ENCODE data around the gene SYNGAP1. TPM values are rescaled to one million over a fixed set of nuclear protein-coding genes. Genes with fewer than 3 reads are reported as not detected.

The SYNGAP1 gene
- total RNA-seq, 1 donor from 2014 or later = 48.6 TPM

DNA sequence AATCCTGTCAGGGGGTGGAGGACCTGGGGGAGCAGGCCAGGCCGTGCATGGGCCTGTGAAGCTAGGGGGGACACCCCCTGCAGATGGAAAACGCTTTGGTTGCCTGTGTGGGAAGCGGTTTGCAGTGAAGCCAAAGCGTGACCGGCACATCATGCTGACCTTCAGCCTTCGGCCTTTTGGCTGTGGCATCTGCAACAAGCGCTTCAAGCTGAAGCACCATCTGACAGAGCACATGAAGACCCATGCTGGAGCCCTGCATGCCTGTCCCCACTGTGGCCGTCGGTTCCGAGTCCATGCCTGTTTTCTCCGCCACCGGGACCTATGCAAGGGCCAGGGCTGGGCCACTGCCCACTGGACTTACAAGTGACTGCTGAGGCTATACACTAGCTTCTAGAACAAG is 36.3 kb downstream of the SYNGAP1 start:
- H3K4me1 Mint-ChIP-seq (ENCODE audit: unreplicated experiment) = peaks cover 21% of the 10 kb centered on the region
- H3K36me3 Mint-ChIP-seq (ENCODE audit: low read depth, unreplicated experiment) = peaks cover 7% of the 10 kb centered on the region
- H3K4me3 Mint-ChIP-seq (ENCODE audit: unreplicated experiment) = peak overlapping the region; percentile 91
- H3K27me3 Mint-ChIP-seq (ENCODE audit: unreplicated experiment) = peaks cover 10% of the 10 kb centered on the region
- no peak for TF ChIP-seq CTCF (IDR thresholded peaks at IDR 0.05; ENCODE audit: unreplicated experiment)
- no peaks in the 10 kb centered on the region for H3K9me3 Mint-ChIP-seq (ENCODE audit: unreplicated experiment)
- no peak for DNase-seq (ENCODE audit: low spot score)
- H3K27ac Mint-ChIP-seq (ENCODE audit: unreplicated experiment) = no peak overlapping the region

- Mint-ChIP-seq H3K4me1 (ENCODE audit: unreplicated experiment) (peaks cover 15% of the 10 kb centered on the region), H3K27ac (ENCODE audit: unreplicated experiment) (no peak overlapping the region), H3K36me3 (ENCODE audit: low read depth, unreplicated experiment) (peaks cover 7% of the 10 kb centered on the region), H3K4me3 (ENCODE audit: unreplicated experiment) (no peak overlapping the region), H3K27me3 (ENCODE audit: unreplicated experiment) (peaks cover 9% of the 10 kb centered on the region), H3K9me3 (ENCODE audit: unreplicated experiment) (no peaks in the 10 kb centered on the region)
- no peak for TF ChIP-seq CTCF (IDR thresholded peaks at IDR 0.05; ENCODE audit: unreplicated experiment)
- no peak for DNase-seq (ENCODE audit: low spot score)
Observed at GRCh38 chr6:33458676-33459075, 38.8 kb downstream of the SYNGAP1 start.

GRCh38 chr6:33459226-33459625 is 39.4 kb downstream of the SYNGAP1 start:
- Mint-ChIP-seq H3K4me3 (ENCODE audit: unreplicated experiment) (no peak overlapping the region), H3K4me1 (ENCODE audit: unreplicated experiment) (peaks cover 11% of the 10 kb centered on the region)

GRCh38 chr6:33466075-33466735 is 46.3 kb downstream of the SYNGAP1 start:
- no peak overlapping the region for H3K4me3 Mint-ChIP-seq (ENCODE audit: unreplicated experiment)
- no peaks in the 10 kb centered on the region for H3K9me3 Mint-ChIP-seq (ENCODE audit: unreplicated experiment)
- H3K27ac Mint-ChIP-seq (ENCODE audit: unreplicated experiment) = no peak overlapping the region
- H3K27me3 Mint-ChIP-seq (ENCODE audit: unreplicated experiment) = peaks cover 1% of the 10 kb centered on the region
- TF ChIP-seq CTCF (IDR thresholded peaks at IDR 0.05; ENCODE audit: unreplicated experiment) = no peak
- DNase-seq (ENCODE audit: low spot score) = no peak
- H3K36me3 Mint-ChIP-seq (ENCODE audit: low read depth, unreplicated experiment) = no peaks in the 10 kb centered on the region
- no peaks in the 10 kb centered on the region for H3K4me1 Mint-ChIP-seq (ENCODE audit: unreplicated experiment)

More at GRCh38 chr6:33459226-33459625, 39.4 kb downstream of the SYNGAP1 start:
- no peak for DNase-seq (ENCODE audit: low spot score)
- Mint-ChIP-seq H3K9me3 (ENCODE audit: unreplicated experiment) (no peaks in the 10 kb centered on the region), H3K27ac (ENCODE audit: unreplicated experiment) (no peak overlapping the region), H3K27me3 (ENCODE audit: unreplicated experiment) (peaks cover 9% of the 10 kb centered on the region), H3K36me3 (ENCODE audit: low read depth, unreplicated experiment) (peaks cover 7% of the 10 kb centered on the region)
- no peak for TF ChIP-seq CTCF (IDR thresholded peaks at IDR 0.05; ENCODE audit: unreplicated experiment)

DNA sequence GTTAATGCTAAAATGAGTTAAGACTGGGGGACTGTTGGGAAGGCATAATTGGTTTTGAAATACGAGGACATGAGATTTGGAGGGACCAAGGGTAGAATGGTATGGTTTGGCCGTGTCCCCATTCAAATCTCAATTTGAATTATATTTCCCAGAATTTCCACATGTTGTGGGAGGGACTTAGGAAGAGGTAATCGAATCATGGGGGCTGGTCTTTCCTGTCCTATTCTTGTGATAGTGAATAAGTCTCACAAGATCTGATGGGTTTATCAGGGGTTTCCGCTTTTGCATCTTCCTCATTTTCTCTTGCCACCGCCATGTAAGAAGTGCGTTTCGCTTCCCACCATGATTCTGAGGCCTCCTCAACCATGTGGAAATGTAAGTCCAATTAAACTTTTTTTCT is 47.2 kb downstream of the SYNGAP1 start:
- Mint-ChIP-seq H3K4me3 (ENCODE audit: unreplicated experiment) (no peak overlapping the region), H3K36me3 (ENCODE audit: low read depth, unreplicated experiment) (no peaks in the 10 kb centered on the region), H3K27ac (ENCODE audit: unreplicated experiment) (no peak overlapping the region), H3K27me3 (ENCODE audit: unreplicated experiment) (peaks cover 1% of the 10 kb centered on the region), H3K4me1 (ENCODE audit: unreplicated experiment) (no peaks in the 10 kb centered on the region), H3K9me3 (ENCODE audit: unreplicated experiment) (no peaks in the 10 kb centered on the region)
- DNase-seq (ENCODE audit: low spot score) = no peak
- no peak for TF ChIP-seq CTCF (IDR thresholded peaks at IDR 0.05; ENCODE audit: unreplicated experiment)
